ENCODE data around the gene ABCA4.
"Not testable (repeated sequence)": the region's sequence is repeated elsewhere in the genome, so short reads cannot be mapped to it uniquely, and the experiment has no call there.

ABCA4 gene

DNA sequence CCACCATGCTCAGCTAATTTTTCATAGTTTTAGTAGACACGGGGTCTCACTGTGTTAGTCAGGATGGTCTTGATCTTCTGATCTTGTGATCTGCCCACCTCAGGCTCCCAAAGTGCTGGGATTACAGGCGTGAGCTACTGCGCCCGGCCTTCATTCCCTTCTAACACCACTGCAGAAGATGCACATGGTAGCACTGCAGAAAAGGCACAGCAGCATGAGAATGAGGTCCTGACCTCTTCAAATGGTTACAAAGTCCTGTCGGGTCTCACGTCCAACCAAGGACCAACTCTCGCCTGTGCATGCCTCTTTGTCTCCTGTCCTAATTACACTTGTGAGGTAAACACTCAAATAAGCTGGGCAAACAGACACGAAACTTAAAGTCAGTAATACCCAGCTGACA, 128.8 kb downstream of the ABCA4 start:
- no CpG with 5 or more reads among the region's 8 CpGs for WGBS, 2 donors (ENCODE audit: extremely low coverage in 2 of 2, insufficient read length in 2 of 2, insufficient replicate concordance in 1 of 2)

GRCh38 chr1:93991271-93991670, 129.7 kb downstream of the ABCA4 start:
- no peak overlapping the region for H2AK5ac ChIP-seq (ENCODE audit: low read depth, low read length)
- H2BK120ac ChIP-seq (ENCODE audit: low read depth, low read length): no peak overlapping the region
- H3K14ac ChIP-seq (ENCODE audit: low read length): no peak overlapping the region
- H2BK15ac ChIP-seq (ENCODE audit: low read length): no peak overlapping the region
- no peak overlapping the region for H3K23ac ChIP-seq (ENCODE audit: low read depth, low read length, poor library complexity)
- H3K36me3 ChIP-seq (replicated peaks in 1 of 2; ENCODE audit: control insufficient read depth in 2 of 2, insufficient read depth in 2 of 2, low read length in 2 of 2): no peaks in the 10 kb centered on the region
- no peak overlapping the region for H3K4me2 ChIP-seq (ENCODE audit: insufficient read depth, low read length, poor library complexity, severe bottlenecking)
- no peak overlapping the region for H2BK5ac ChIP-seq (ENCODE audit: low read length)
- H3K79me1 ChIP-seq (ENCODE audit: low read depth, low read length): no peaks in the 10 kb centered on the region
- H3K27me3 ChIP-seq (ENCODE audit: control insufficient read depth in 3 of 3, insufficient read depth in 3 of 3, low read depth in 1 of 3, low read length in 3 of 3): peaks cover 0 to 17% (median 0%) of the 10 kb centered on the region in 3 experiments
- WGBS, 2 donors (ENCODE audit: extremely low coverage in 2 of 2, insufficient read length in 2 of 2, insufficient replicate concordance in 1 of 2): no CpG with 5 or more reads among the region's 4 CpGs
- H3K4me3 ChIP-seq (ENCODE audit: low read length in 2 of 2): no peak overlapping the region
- H2BK12ac ChIP-seq (ENCODE audit: low read length): no peak overlapping the region
- no peak overlapping the region for H3K27ac ChIP-seq (replicated peaks; ENCODE audit: low read length)
- H3K9ac ChIP-seq (ENCODE audit: low read depth, low read length, poor library complexity): no peak overlapping the region
- no peak overlapping the region for H3K18ac ChIP-seq (ENCODE audit: low read length)
- H3K9me3 ChIP-seq (replicated peaks in 1 of 2; ENCODE audit: control insufficient read depth in 2 of 2, insufficient read depth in 1 of 2, low read depth in 1 of 2, low read length in 2 of 2): no peaks in the 10 kb centered on the region
- H3K4ac ChIP-seq (ENCODE audit: low read length): no peak overlapping the region
- H4K91ac ChIP-seq (ENCODE audit: low read depth, low read length, poor library complexity): no peak overlapping the region
- no peak for DNase-seq (ENCODE audit: low spot score)
- H3K4me1 ChIP-seq (ENCODE audit: control insufficient read depth in 2 of 2, insufficient read depth in 1 of 2, low read depth in 1 of 2, low read length in 2 of 2): peaks cover 0 to 3% of the 10 kb centered on the region in 2 donors
- H4K8ac ChIP-seq (ENCODE audit: low read depth, low read length): no peak overlapping the region
- H2AFZ ChIP-seq (ENCODE audit: low read length): no peak overlapping the region

More for the DNA sequence above, 128.8 kb downstream of the ABCA4 start:
- Histone ChIP-seq H3K4me3 (ENCODE audit: low read length in 2 of 2) (no peak overlapping the region), H2AK5ac (ENCODE audit: low read depth, low read length) (no peak overlapping the region), H3K9me3 (replicated peaks in 1 of 2; ENCODE audit: control insufficient read depth in 2 of 2, insufficient read depth in 1 of 2, low read depth in 1 of 2, low read length in 2 of 2) (no peaks in the 10 kb centered on the region), H2BK120ac (ENCODE audit: low read depth, low read length) (no peak overlapping the region), H3K27ac (replicated peaks; ENCODE audit: low read length) (no peak overlapping the region), H3K79me1 (ENCODE audit: low read depth, low read length) (no peaks in the 10 kb centered on the region), H3K14ac (ENCODE audit: low read length) (no peak overlapping the region), H3K27me3 (ENCODE audit: control insufficient read depth in 3 of 3, insufficient read depth in 3 of 3, low read depth in 1 of 3, low read length in 3 of 3) (peaks cover 0 to 17% (median 0%) of the 10 kb centered on the region in 3 experiments), H3K4me2 (ENCODE audit: insufficient read depth, low read length, poor library complexity, severe bottlenecking) (no peak overlapping the region), H3K18ac (ENCODE audit: low read length) (no peak overlapping the region), H3K36me3 (replicated peaks in 1 of 2; ENCODE audit: control insufficient read depth in 2 of 2, insufficient read depth in 2 of 2, low read length in 2 of 2) (no peaks in the 10 kb centered on the region), H3K23ac (ENCODE audit: low read depth, low read length, poor library complexity) (no peak overlapping the region), H3K9ac (ENCODE audit: low read depth, low read length, poor library complexity) (no peak overlapping the region), H2AFZ (ENCODE audit: low read length) (no peak overlapping the region), H3K4me1 (ENCODE audit: control insufficient read depth in 2 of 2, insufficient read depth in 1 of 2, low read depth in 1 of 2, low read length in 2 of 2) (peaks cover 0 to 3% of the 10 kb centered on the region in 2 donors), H2BK12ac (ENCODE audit: low read length) (no peak overlapping the region), H4K8ac (ENCODE audit: low read depth, low read length) (no peak overlapping the region), H2BK15ac (ENCODE audit: low read length) (no peak overlapping the region), H2BK5ac (ENCODE audit: low read length) (no peak overlapping the region), H3K4ac (ENCODE audit: low read length) (no peak overlapping the region), H4K91ac (ENCODE audit: low read depth, low read length, poor library complexity) (no peak overlapping the region)
- DNase-seq (ENCODE audit: low spot score): no peak

- H2BK120ac ChIP-seq (ENCODE audit: low read depth, low read length); H2AFZ ChIP-seq (ENCODE audit: low read length); H3K9me3 ChIP-seq (replicated peaks in 1 of 2; ENCODE audit: control insufficient read depth in 2 of 2, insufficient read depth in 1 of 2, low read depth in 1 of 2, low read length in 2 of 2); H2BK15ac ChIP-seq (ENCODE audit: low read length); H3K14ac ChIP-seq (ENCODE audit: low read length); H3K79me1 ChIP-seq (ENCODE audit: low read depth, low read length); H3K18ac ChIP-seq (ENCODE audit: low read length); H2BK5ac ChIP-seq (ENCODE audit: low read length); H2BK12ac ChIP-seq (ENCODE audit: low read length); H3K23ac ChIP-seq (ENCODE audit: low read depth, low read length, poor library complexity); H3K27ac ChIP-seq (replicated peaks; ENCODE audit: low read length); H3K4ac ChIP-seq (ENCODE audit: low read length); H4K8ac ChIP-seq (ENCODE audit: low read depth, low read length); H3K9ac ChIP-seq (ENCODE audit: low read depth, low read length, poor library complexity); H3K36me3 ChIP-seq (replicated peaks in 1 of 2; ENCODE audit: control insufficient read depth in 2 of 2, insufficient read depth in 2 of 2, low read length in 2 of 2); DNase-seq (ENCODE audit: low spot score); H4K91ac ChIP-seq (ENCODE audit: low read depth, low read length, poor library complexity); H2AK5ac ChIP-seq (ENCODE audit: low read depth, low read length); H3K4me3 ChIP-seq (ENCODE audit: low read length in 2 of 2); H3K4me1 ChIP-seq (ENCODE audit: control insufficient read depth in 2 of 2, insufficient read depth in 1 of 2, low read depth in 1 of 2, low read length in 2 of 2); H3K4me2 ChIP-seq (ENCODE audit: insufficient read depth, low read length, poor library complexity, severe bottlenecking): not testable (repeated sequence)
- no CpG with 5 or more reads among the region's 3 CpGs for WGBS, 2 donors (ENCODE audit: extremely low coverage in 2 of 2, insufficient read length in 2 of 2, insufficient replicate concordance in 1 of 2)
- peaks cover 0 to 17% (median 0%) of the 10 kb centered on the region in 3 experiments for H3K27me3 ChIP-seq (ENCODE audit: control insufficient read depth in 3 of 3, insufficient read depth in 3 of 3, low read depth in 1 of 3, low read length in 3 of 3)
Measured at GRCh38 chr1:93990477-93990876, 130.5 kb downstream of the ABCA4 start.

DNA sequence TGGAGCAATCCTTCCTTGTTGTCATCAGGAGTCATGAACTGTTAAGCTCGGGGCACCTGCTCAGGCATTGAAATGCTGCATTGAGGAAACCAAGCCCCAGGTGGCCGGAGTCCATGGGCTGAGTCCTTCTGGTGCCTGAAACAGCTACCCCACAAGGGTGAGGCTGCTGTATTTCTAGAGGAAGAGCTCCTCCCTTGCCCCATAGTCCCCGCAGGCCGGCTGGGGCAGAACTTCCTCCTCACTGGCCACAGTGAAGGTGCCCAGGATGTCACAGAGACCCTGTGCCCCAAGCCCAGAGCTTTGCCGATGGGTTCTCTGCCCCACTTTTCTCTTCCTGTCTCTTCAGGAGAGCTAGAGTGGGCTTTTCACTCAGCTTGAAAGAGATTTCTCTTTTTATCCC, 130.9 kb downstream of the ABCA4 start:
- no peaks in the 10 kb centered on the region for H3K9me3 ChIP-seq (replicated peaks in 1 of 2; ENCODE audit: control insufficient read depth in 2 of 2, insufficient read depth in 1 of 2, low read depth in 1 of 2, low read length in 2 of 2)
- no peak overlapping the region for H3K9ac ChIP-seq (ENCODE audit: low read depth, low read length, poor library complexity)
- peaks cover 0 to 12% (median 0%) of the 10 kb centered on the region in 3 experiments for H3K27me3 ChIP-seq (ENCODE audit: control insufficient read depth in 3 of 3, insufficient read depth in 3 of 3, low read depth in 1 of 3, low read length in 3 of 3)
- H3K14ac ChIP-seq (ENCODE audit: low read length): no peak overlapping the region
- no peak overlapping the region for H3K4me2 ChIP-seq (ENCODE audit: insufficient read depth, low read length, poor library complexity, severe bottlenecking)
- H4K91ac ChIP-seq (ENCODE audit: low read depth, low read length, poor library complexity): no peak overlapping the region
- no peaks in the 10 kb centered on the region for H3K36me3 ChIP-seq (replicated peaks in 1 of 2; ENCODE audit: control insufficient read depth in 2 of 2, insufficient read depth in 2 of 2, low read length in 2 of 2)
- no peak overlapping the region for H2BK15ac ChIP-seq (ENCODE audit: low read length)
- peaks cover 0 to 3% of the 10 kb centered on the region in 2 donors for H3K4me1 ChIP-seq (ENCODE audit: control insufficient read depth in 2 of 2, insufficient read depth in 1 of 2, low read depth in 1 of 2, low read length in 2 of 2)
- no peak overlapping the region for H2AK5ac ChIP-seq (ENCODE audit: low read depth, low read length)
- no peaks in the 10 kb centered on the region for H3K79me1 ChIP-seq (ENCODE audit: low read depth, low read length)
- H3K4me3 ChIP-seq (ENCODE audit: low read length in 2 of 2): no peak overlapping the region
- no peak overlapping the region for H2AFZ ChIP-seq (ENCODE audit: low read length)
- H4K8ac ChIP-seq (ENCODE audit: low read depth, low read length): no peak overlapping the region
- no peak overlapping the region for H3K27ac ChIP-seq (replicated peaks; ENCODE audit: low read length)
- no peak overlapping the region for H2BK120ac ChIP-seq (ENCODE audit: low read depth, low read length)
- no peak for DNase-seq (ENCODE audit: low spot score)
- H2BK5ac ChIP-seq (ENCODE audit: low read length): no peak overlapping the region
- no peak overlapping the region for H3K4ac ChIP-seq (ENCODE audit: low read length)
- no CpG with 5 or more reads among the region's 5 CpGs for WGBS, 2 donors (ENCODE audit: extremely low coverage in 2 of 2, insufficient read length in 2 of 2, insufficient replicate concordance in 1 of 2)
- no peak overlapping the region for H3K23ac ChIP-seq (ENCODE audit: low read depth, low read length, poor library complexity)
- no peak overlapping the region for H3K18ac ChIP-seq (ENCODE audit: low read length)
- no peak overlapping the region for H2BK12ac ChIP-seq (ENCODE audit: low read length)

Data from neuronal stem cell (in vitro differentiated cells).